Liver (tissue), 3 donors: ENCODE results near the gene TNKS2.

ENCODE experiments used
- CTCF ChIP-seq: fragments of 150-350 bp; IDR thresholded peaks from 2 replicates; pipeline ENCODE4 v1.5.1; 2017; ENCODE audit warnings: improper control_type of control experiment, low read depth, low read length; ENCODE audit not compliant: missing input control
- FOXA1 ChIP-seq: IDR thresholded peaks from 2 replicates; pipeline ENCODE4 v1.6.1; 2016; ENCODE audit warnings: antibody characterized with exemption
- GABPA ChIP-seq, 2 donors: IDR thresholded peaks in 1 of 2; conservative IDR thresholded peaks in 1 of 2; 2 replicates each; pipeline ENCODE4 v1.6.1; 2016; ENCODE audit warnings: antibody characterized with exemption in 2 of 2, mild to moderate bottlenecking in 1 of 2, moderate library complexity in 1 of 2
- NR2F2 ChIP-seq: IDR thresholded peaks from 2 replicates; pipeline ENCODE4 v1.6.1; 2016; ENCODE audit warnings: antibody characterized with exemption
- SP1 ChIP-seq: IDR thresholded peaks from 2 replicates; pipeline ENCODE4 v1.6.1; 2018; ENCODE audit warnings: antibody characterized with exemption, mild to moderate bottlenecking
- TAF1 ChIP-seq: conservative IDR thresholded peaks from 2 replicates; pipeline ENCODE4 v1.6.1; 2016; ENCODE audit warnings: antibody characterized with exemption, mild to moderate bottlenecking
- YY1 ChIP-seq: IDR thresholded peaks from 2 replicates; pipeline ENCODE4 v1.6.1; 2016; ENCODE audit warnings: antibody characterized with exemption, mild to moderate bottlenecking
- donor health status: healthy.
- donor health status: healthy.

- TF ChIP-seq CTCF (no peak), NR2F2 (no peak), TAF1 (no peak), SP1 (no peak), GABPA (IDR thresholded peaks at IDR 0.05 in 1 of 2, conservative IDR thresholded peaks at IDR 0.05 in 1 of 2) (no peak), YY1 (no peak), FOXA1 (no peak)
Measured at GRCh38 chr10:91860885-91861284, 62.7 kb downstream of the TNKS2 start.
